Measurements from ENCODE around the gene DOCK1.

DNA sequence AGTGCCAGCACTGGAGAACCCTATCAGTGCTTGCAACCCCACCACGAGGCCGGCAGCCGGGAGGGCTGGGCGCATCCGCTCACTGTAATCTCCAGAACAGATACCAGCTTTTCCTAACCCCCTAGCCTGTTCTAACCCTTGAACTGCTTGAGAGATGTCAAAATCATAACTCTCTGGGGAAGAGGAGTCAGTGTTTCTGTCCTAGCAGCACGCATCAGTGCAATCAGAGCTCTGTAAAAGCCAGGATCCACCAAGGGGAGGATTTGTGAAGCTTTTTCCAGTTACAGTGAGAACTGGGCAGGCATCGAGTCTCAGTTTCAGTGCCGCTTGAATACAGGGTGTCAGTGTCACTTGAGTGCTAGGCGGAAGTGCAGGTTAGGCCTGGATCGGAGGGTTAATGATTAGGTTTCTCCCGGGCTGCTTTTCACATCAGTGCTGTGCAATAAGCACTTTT is 395.7 kb downstream of the DOCK1 start:
- no peak for TF ChIP-seq GATA2 (IDR thresholded peaks at IDR 0.05; ENCODE audit: low read depth, low read length)
- no peak for TF ChIP-seq GATA3 (IDR thresholded peaks at IDR 0.05; ENCODE audit: low read depth, low read length)
